ENCODE measurements around the gene EPRS1. TPM values are rescaled to one million over a fixed set of nuclear protein-coding genes. Genes with fewer than 3 reads are reported as not detected.

Gene EPRS1
- total and polyA plus RNA-seq, 4 donors = 42.6 to 99.0 (median 55.0) TPM

DNA sequence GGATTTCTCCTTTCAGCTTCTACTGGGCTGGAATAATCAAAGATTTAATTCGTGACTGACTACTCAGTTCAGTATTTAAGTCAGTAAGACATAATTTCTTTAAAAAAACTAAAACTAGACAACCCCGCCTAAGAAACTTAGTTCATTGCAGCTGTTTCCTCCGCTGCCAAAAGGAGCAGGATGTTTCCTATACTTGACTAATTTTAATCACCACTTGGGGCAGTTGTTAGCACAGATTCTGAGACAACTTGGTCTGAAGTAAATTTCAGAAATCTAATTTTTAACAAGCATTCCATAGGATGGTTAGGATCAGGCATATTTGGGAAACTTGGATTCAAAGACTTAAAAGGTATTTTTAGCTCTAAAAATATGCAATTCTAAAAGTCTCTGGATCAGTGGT, 34.0 kb downstream of the EPRS1 start:
- DNase-seq (peak in 1 of 3 donors; percentile 27), ATAC-seq (ENCODE audit: insufficient read depth, low FRiP score) (no peak)
- Histone ChIP-seq H3K9ac (ENCODE audit: insufficient read depth in 1 of 2, low read length in 2 of 2) (no peak overlapping the region), H3K27ac (ENCODE audit: low read depth in 1 of 2, low read length in 1 of 2) (no peak overlapping the region), H3K27me3 (ENCODE audit: control insufficient read depth in 3 of 3, insufficient read depth in 3 of 3, low read length in 2 of 3) (no peaks in the 10 kb centered on the region), H3K4me3 (no peak overlapping the region), H3K36me3 (ENCODE audit: control insufficient read depth in 4 of 4, insufficient read depth in 4 of 4, low read length in 4 of 4) (peaks cover 5 to 23% (median 13%) of the 10 kb centered on the region in 4 donors), H3K4me1 (ENCODE audit: control insufficient read depth in 5 of 5, insufficient read depth in 5 of 5, low read length in 5 of 5) (no peaks in the 10 kb centered on the region), H3K9me3 (ENCODE audit: control insufficient read depth in 4 of 4, insufficient read depth in 3 of 4, low read length in 3 of 4) (no peaks in the 10 kb centered on the region)
- TF ChIP-seq, protein P1, sequence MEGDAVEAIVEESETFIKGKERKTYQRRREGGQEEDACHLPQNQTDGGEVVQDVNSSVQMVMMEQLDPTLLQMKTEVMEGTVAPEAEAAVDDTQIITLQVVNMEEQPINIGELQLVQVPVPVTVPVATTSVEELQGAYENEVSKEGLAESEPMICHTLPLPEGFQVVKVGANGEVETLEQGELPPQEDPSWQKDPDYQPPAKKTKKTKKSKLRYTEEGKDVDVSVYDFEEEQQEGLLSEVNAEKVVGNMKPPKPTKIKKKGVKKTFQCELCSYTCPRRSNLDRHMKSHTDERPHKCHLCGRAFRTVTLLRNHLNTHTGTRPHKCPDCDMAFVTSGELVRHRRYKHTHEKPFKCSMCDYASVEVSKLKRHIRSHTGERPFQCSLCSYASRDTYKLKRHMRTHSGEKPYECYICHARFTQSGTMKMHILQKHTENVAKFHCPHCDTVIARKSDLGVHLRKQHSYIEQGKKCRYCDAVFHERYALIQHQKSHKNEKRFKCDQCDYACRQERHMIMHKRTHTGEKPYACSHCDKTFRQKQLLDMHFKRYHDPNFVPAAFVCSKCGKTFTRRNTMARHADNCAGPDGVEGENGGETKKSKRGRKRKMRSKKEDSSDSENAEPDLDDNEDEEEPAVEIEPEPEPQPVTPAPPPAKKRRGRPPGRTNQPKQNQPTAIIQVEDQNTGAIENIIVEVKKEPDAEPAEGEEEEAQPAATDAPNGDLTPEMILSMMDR (IDR thresholded peaks at IDR 0.05; ENCODE audit: control extremely low read depth, extremely low read depth) = no peak
- 36 to 66% methylated on average over 3 of the region's 3 CpGs for WGBS, 2 donors

DNA sequence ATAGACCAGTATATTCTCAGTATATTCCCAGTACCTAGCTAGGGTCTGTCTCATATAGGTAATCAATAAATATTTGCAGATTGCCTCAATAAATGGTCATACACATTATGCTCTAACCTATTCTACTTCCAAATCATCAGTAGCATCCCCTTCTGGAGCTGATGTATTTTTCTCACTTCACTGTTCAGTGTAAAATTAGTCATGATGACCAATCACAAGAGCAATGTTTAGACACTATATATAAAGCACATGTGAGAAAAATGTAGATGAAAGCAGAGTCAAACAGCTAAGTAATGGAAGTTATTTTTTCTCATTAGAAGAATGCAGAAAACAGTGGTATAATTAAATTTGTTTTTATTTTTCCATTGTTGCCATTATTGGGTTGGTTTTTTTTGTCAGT, 34.7 kb downstream of the EPRS1 start:
- H3K27me3 ChIP-seq (ENCODE audit: control insufficient read depth in 3 of 3, insufficient read depth in 3 of 3, low read length in 2 of 3) = no peaks in the 10 kb centered on the region
- no peak overlapping the region for H3K4me3 ChIP-seq
- H3K27ac ChIP-seq (ENCODE audit: low read depth in 1 of 2, low read length in 1 of 2) = no peak overlapping the region
- TF ChIP-seq, protein P1 (IDR thresholded peaks at IDR 0.05; ENCODE audit: control extremely low read depth, extremely low read depth) = no peak
- no peak overlapping the region for H3K9ac ChIP-seq (ENCODE audit: insufficient read depth in 1 of 2, low read length in 2 of 2)
- H3K9me3 ChIP-seq (ENCODE audit: control insufficient read depth in 4 of 4, insufficient read depth in 3 of 4, low read length in 3 of 4) = no peaks in the 10 kb centered on the region
- H3K4me1 ChIP-seq (ENCODE audit: control insufficient read depth in 5 of 5, insufficient read depth in 5 of 5, low read length in 5 of 5) = no peaks in the 10 kb centered on the region
- DNase-seq = no peak
- ATAC-seq (ENCODE audit: insufficient read depth, low FRiP score) = no peak
- H3K36me3 ChIP-seq (ENCODE audit: control insufficient read depth in 4 of 4, insufficient read depth in 4 of 4, low read length in 4 of 4) = peaks cover 5 to 26% (median 12%) of the 10 kb centered on the region in 4 donors

DNA sequence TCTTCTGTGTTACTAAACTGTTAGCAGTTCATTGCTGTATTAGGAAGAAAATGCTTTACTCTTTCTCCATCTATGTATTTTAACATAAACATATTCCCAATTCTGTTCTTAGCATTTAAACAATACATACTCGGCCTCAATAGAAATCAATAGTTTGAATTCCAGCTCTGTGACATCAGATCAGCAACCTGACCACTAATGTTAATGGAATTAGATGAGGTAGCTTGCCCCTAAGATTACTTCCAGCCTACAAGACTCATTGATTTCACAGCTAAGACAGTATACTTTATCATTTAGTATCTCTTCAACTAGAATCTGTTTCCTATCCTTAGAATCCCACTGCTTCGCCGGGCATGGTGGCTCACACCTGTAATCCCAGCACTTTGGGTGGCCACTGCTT, 38.9 kb downstream of the EPRS1 start:
- 80 to 94% methylated on average over 3 of the region's 3 CpGs for WGBS, 2 donors
- H3K27ac ChIP-seq (ENCODE audit: low read depth in 1 of 2, low read length in 1 of 2) = no peak overlapping the region
- no peak for ATAC-seq (ENCODE audit: insufficient read depth, low FRiP score)

More for the DNA sequence above, 38.9 kb downstream of the EPRS1 start:
- Histone ChIP-seq H3K4me1 (ENCODE audit: control insufficient read depth in 5 of 5, insufficient read depth in 5 of 5, low read length in 5 of 5) (no peaks in the 10 kb centered on the region), H3K9ac (ENCODE audit: insufficient read depth in 1 of 2, low read length in 2 of 2) (no peak overlapping the region), H3K4me3 (no peak overlapping the region), H3K36me3 (ENCODE audit: control insufficient read depth in 4 of 4, insufficient read depth in 4 of 4, low read length in 4 of 4) (peaks cover 10 to 30% (median 13%) of the 10 kb centered on the region in 4 donors), H3K9me3 (ENCODE audit: control insufficient read depth in 4 of 4, insufficient read depth in 3 of 4, low read length in 3 of 4) (no peaks in the 10 kb centered on the region), H3K27me3 (ENCODE audit: control insufficient read depth in 3 of 3, insufficient read depth in 3 of 3, low read length in 2 of 3) (no peaks in the 10 kb centered on the region)
- no peak for DNase-seq
- TF ChIP-seq, protein P1 (IDR thresholded peaks at IDR 0.05; ENCODE audit: control extremely low read depth, extremely low read depth) = no peak

Measured in lung (tissue), 12 donors.